Upper lobe of left lung (tissue), 4 donors: Measurements from ENCODE around the gene CD2AP.

ENCODE experiments used
- POLR2A ChIP-seq, 4 donors: fragments of 450-650 bp; IDR thresholded peaks; one replicate each; pipeline ENCODE4 v1.5.1; 2016 to 2017; ENCODE audit warnings: antibody characterized with exemption in 4 of 4, mild to moderate bottlenecking in 2 of 4
- POLR2AphosphoS5 ChIP-seq, 2 donors: sonication (generic); formaldehyde crosslinking; IDR thresholded peaks; one replicate each; pipeline ENCODE4 v1.5.1; 2017; ENCODE audit warnings: antibody characterized with exemption in 2 of 2

DNA sequence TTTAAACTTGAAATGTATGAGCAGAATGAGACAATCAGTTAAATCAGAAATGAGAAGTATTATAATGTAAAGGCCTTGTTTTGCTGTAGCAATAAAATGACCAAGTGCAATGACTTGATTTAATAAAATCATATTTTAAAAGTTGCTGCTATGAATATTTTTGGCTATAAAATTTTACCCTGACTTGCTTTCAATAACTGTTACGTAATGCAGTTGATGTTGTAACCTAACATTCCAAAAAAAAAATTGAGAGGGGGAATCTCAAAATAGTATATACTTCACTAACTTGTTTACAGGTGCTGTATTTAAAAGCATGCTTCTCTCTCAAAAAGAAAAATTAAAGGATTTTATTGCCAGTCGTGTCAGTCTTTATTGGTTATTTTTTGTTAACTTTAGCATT is 149.2 kb downstream of the CD2AP start:
- TF ChIP-seq POLR2A (IDR thresholded peaks at IDR 0.05) (no peak), POLR2AphosphoS5 (IDR thresholded peaks at IDR 0.05) (no peak)
